T-cell (primary cell): ENCODE results near the gene ASB18. TPM values are rescaled to one million over a fixed set of nuclear protein-coding genes. Genes with fewer than 3 reads are reported as not detected.

Source experiments
- total RNA-seq, 35 experiments: library from RNA in 6 of 35; stranded (reverse) in 6 of 35; fragments of 120-200 nt in 1 of 35; gene quantifications; one replicate each; pipeline versions ENCODE4 v1.2.1 to v1.2.4 and lab custom pipeline; 2013 to 2026

Gene ASB18
- total RNA-seq, 5 donors from 2014 or later (not counting 1 experiment from before 2014, with no cell fraction given): not detected

Other genes with a start within 250 kb of the ASB18 start
- not detected for gene GBX2, start 96.0 kb downstream of the ASB18 start, total RNA-seq